Esophagus squamous epithelium (tissue), 5 donors: ENCODE data around the gene TMEM145. TPM values are rescaled to one million over a fixed set of nuclear protein-coding genes. Genes with fewer than 3 reads are reported as not detected.

Experiments
- DNase-seq: peaks from one replicate; lab custom pipeline; 2025; lab: John Stamatoyannopoulos, UW
- H3K27ac ChIP-seq, 4 donors: fragments of 200-600 bp; sonication (generic); one replicate each; pipeline ENCODE4 v1.5.1; 2016 to 2019; ENCODE audit warnings: mild to moderate bottlenecking in 1 of 4
- H3K27me3 ChIP-seq, 4 donors: fragments of 200-600 bp; sonication (generic); 1 replicate in 3 of 4; 2 replicates in 1 of 4; pipeline versions ENCODE4 v1.5.1 to v1.6.0; 2017 to 2021; ENCODE audit warnings: antibody characterized with exemption in 1 of 4
- H3K36me3 ChIP-seq, 3 donors: fragments of 200-600 bp; sonication (generic); one replicate each; pipeline ENCODE4 v1.5.1; 2016 to 2019
- H3K4me1 ChIP-seq, 3 donors: fragments of 200-600 bp; sonication (generic); one replicate each; pipeline ENCODE4 v1.5.1; 2017 to 2019
- H3K4me3 ChIP-seq, 4 donors: fragments of 200-600 bp; sonication (generic); 1 replicate in 3 of 4; 2 replicates in 1 of 4; pipeline ENCODE4 v1.5.1; 2016 to 2019; ENCODE audit warnings: mild to moderate bottlenecking in 2 of 4, moderate library complexity in 1 of 4
- H3K9me3 ChIP-seq, 3 donors: fragments of 200-600 bp; sonication (generic); one replicate each; pipeline ENCODE4 v1.5.1; 2016 to 2019
- CTCF ChIP-seq, 6 experiments: fragments of 450-650 bp in 4 of 6; fragments of 200-600 bp in 2 of 6; sonication (generic) in 2 of 6; IDR thresholded peaks; one replicate each; pipeline ENCODE4 v1.5.1; 2016 to 2019; ENCODE audit warnings: antibody characterized with exemption in 6 of 6, mild to moderate bottlenecking in 4 of 6, moderate library complexity in 4 of 6
- POLR2A ChIP-seq, 4 donors: fragments of 450-650 bp; IDR thresholded peaks; one replicate each; pipeline ENCODE4 v1.6.1; 2017; ENCODE audit warnings: antibody characterized with exemption in 4 of 4, mild to moderate bottlenecking in 4 of 4, moderate library complexity in 3 of 4
- WGBS, 2 donors: methylation state at CpG; one replicate each; pipeline ENCODE4 v1.1.5; 2018; 5-methylcytosine and 5-hydroxymethylcytosine counted together
- intact Hi-C: fragments of 100-400 bp; cut with DNase I; formaldehyde crosslinking; loops from one replicate; pipeline ENCODE4 v1.15.0; 2022
- total RNA-seq, 4 donors: library from RNA; depleted of rRNA; stranded (reverse); fragments of >200 nt; gene quantifications; one replicate each; pipeline ENCODE4 v1.1.0, GENCODE V29; 2016
- donor health status: DM: yes; HTN: yes; CAD: no.

Gene TMEM145
- total RNA-seq, 4 donors from 2014 or later, result not detected

GRCh38 chr19:42268704-42269477, 44.2 kb upstream of the TMEM145 start, which contains the start of gene CIC:
Gene CIC, plus strand, starts transcription at chr19:42269252. Its CDS starts 2,532 bp downstream, at chr19:42271784.
- 0% methylated on average over 6 to 13 of the region's 52 CpGs for WGBS, 2 donors

GRCh38 chr19:42269478-42270345, 43.4 kb upstream of the TMEM145 start:
- peaks cover 22 to 53% (median 33%) of the 10 kb centered on the region in 3 donors for H3K4me1 ChIP-seq
- H3K27ac ChIP-seq, result peak overlapping the region; percentile 90 to 99 (median 96)
- TF ChIP-seq POLR2A (IDR thresholded peaks at IDR 0.05) (no peak), CTCF (IDR thresholded peaks at IDR 0.05) (no peak)
- H3K9me3 ChIP-seq, result no peaks in the 10 kb centered on the region
- H3K27me3 ChIP-seq, result no peaks in the 10 kb centered on the region
- H3K4me3 ChIP-seq, result peak overlapping the region; percentile 47 to 98 (median 74)
- no peak for DNase-seq
- peaks cover 23 to 32% (median 29%) of the 10 kb centered on the region in 3 donors for H3K36me3 ChIP-seq
- WGBS, 2 donors, result 12 to 13% methylated on average over 9 of the region's 10 CpGs
- intact Hi-C loops, result no loop called here

More at GRCh38 chr19:42268704-42269477, 44.2 kb upstream of the TMEM145 start, which contains the start of gene CIC:
- Histone ChIP-seq H3K9me3 (no peaks in the 10 kb centered on the region), H3K4me1 (peaks cover 22 to 45% (median 28%) of the 10 kb centered on the region in 3 donors), H3K27me3 (no peaks in the 10 kb centered on the region), H3K4me3 (peak within 1 kb of the TSS; percentile 61 to 98 (median 74)), H3K27ac (peak within 1 kb of the TSS; percentile 97 to 100 (median 98)), H3K36me3 (peaks cover 19 to 23% (median 21%) of the 10 kb centered on the region in 3 donors)
- intact Hi-C loops, result no loop called here
- no peak for TF ChIP-seq CTCF (IDR thresholded peaks at IDR 0.05)
- peak in 1 of 4 donors; percentile 30 for TF ChIP-seq POLR2A (IDR thresholded peaks at IDR 0.05)
- peak; percentile 100 for DNase-seq

GRCh38 chr19:42270346-42271044, 42.6 kb upstream of the TMEM145 start:
- no peak for DNase-seq
- Histone ChIP-seq H3K27ac (peak overlapping the region; percentile 90 to 99 (median 96)), H3K36me3 (peaks cover 23 to 39% (median 30%) of the 10 kb centered on the region in 3 donors), H3K9me3 (no peaks in the 10 kb centered on the region), H3K4me1 (peaks cover 22 to 61% (median 39%) of the 10 kb centered on the region in 3 donors), H3K4me3 (peak overlapping the region; percentile 47 to 98 (median 74)), H3K27me3 (no peaks in the 10 kb centered on the region)
- 6 to 19% methylated on average over 6 to 7 of the region's 18 CpGs for WGBS, 2 donors
- TF ChIP-seq POLR2A (IDR thresholded peaks at IDR 0.05) (peak in 2 of 4 donors; percentile 38 to 76), CTCF (IDR thresholded peaks at IDR 0.05) (no peak)
- intact Hi-C loops, result no loop called here

DNA sequence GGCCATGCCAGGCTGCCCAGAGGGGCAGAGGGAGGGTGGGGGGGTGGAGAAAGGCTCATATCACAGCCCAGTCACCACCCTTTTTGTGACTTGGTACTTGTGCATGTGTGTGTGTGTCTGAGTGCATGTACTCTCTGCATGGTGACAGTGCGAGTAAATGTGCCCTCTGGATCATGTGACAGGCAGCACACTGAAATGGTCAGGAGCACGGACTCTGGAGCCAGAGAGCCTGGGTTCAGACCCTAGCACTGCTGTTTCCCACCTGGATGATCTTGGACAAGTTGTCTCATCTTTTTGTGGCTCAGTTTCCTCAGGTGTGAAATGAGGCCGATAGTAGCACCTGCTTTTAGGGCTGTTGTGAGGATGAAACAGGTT, 42.1 kb upstream of the TMEM145 start:
- WGBS, 2 donors, result 15 to 47% methylated on average over 3 of the region's 3 CpGs
- H3K36me3 ChIP-seq, result peaks cover 23 to 45% (median 30%) of the 10 kb centered on the region in 3 donors
- H3K4me3 ChIP-seq, result peak overlapping the region in 3 of 4 donors; percentile 72 to 98 (median 75)
- H3K27me3 ChIP-seq, result no peaks in the 10 kb centered on the region
- TF ChIP-seq POLR2A (IDR thresholded peaks at IDR 0.05) (no peak), CTCF (IDR thresholded peaks at IDR 0.05) (no peak)
- H3K9me3 ChIP-seq, result no peaks in the 10 kb centered on the region
- H3K27ac ChIP-seq, result peak overlapping the region; percentile 90 to 99 (median 96)
- intact Hi-C loops, result no loop called here
- no peak for DNase-seq
- peaks cover 24 to 66% (median 44%) of the 10 kb centered on the region in 3 donors for H3K4me1 ChIP-seq
